ENCODE data around the gene MTOR. TPM values are rescaled to one million over a fixed set of nuclear protein-coding genes. Genes with fewer than 3 reads are reported as not detected.

The MTOR gene
- total and polyA plus RNA-seq, 2 of the 8 experiments (the other 6 are each of a cell fraction or from before 2014, with no cell fraction given) = 44.2 to 76.8 TPM

GRCh38 chr1:11253226-11253625 is 9.1 kb downstream of the MTOR start (continued):
- TF ChIP-seq BCL11A (IDR thresholded peaks at IDR 0.05; ENCODE audit: low read depth in 2 of 2, low read length in 2 of 2) = no peak
- TF ChIP-seq E2F6 (IDR thresholded peaks at IDR 0.05) = no peak
- no peak for TF ChIP-seq NANOG (IDR thresholded peaks at IDR 0.05; ENCODE audit: insufficient read depth, low read depth, low read length, poor library complexity, severe bottlenecking)
- TF ChIP-seq SRF (IDR thresholded peaks at IDR 0.05; ENCODE audit: low read depth, low read length) = no peak
- TF ChIP-seq POLR2AphosphoS5 (IDR thresholded peaks at IDR 0.05; ENCODE audit: low read depth, low read length) = no peak
- no peak for TF ChIP-seq PHF8 (conservative IDR thresholded peaks at IDR 0.05; ENCODE audit: low read depth, low read length)

Measured in H1 (cell line).